Esophagus mucosa (tissue), 1 donor: ENCODE data around the gene MAFF. TPM values are rescaled to one million over a fixed set of nuclear protein-coding genes. Genes with fewer than 3 reads are reported as not detected.
A peak's percentile ranks its signal among the peaks of the same experiment; 100 is the strongest.

Experiments
- ATAC-seq: fragments of 200-7000 bp; cut with Tn5 transposase; one replicate; pipeline ENCODE4 v1.9.1; 2020
- total RNA-seq: library from RNA; stranded (reverse); gene quantifications from one replicate; pipeline ENCODE4 v1.2.4, GENCODE V29; 2023
- donor health status: DM: yes; HTN: yes; CAD: no.

The MAFF gene
- total RNA-seq, 1 donor from 2014 or later: 35.6 TPM

DNA sequence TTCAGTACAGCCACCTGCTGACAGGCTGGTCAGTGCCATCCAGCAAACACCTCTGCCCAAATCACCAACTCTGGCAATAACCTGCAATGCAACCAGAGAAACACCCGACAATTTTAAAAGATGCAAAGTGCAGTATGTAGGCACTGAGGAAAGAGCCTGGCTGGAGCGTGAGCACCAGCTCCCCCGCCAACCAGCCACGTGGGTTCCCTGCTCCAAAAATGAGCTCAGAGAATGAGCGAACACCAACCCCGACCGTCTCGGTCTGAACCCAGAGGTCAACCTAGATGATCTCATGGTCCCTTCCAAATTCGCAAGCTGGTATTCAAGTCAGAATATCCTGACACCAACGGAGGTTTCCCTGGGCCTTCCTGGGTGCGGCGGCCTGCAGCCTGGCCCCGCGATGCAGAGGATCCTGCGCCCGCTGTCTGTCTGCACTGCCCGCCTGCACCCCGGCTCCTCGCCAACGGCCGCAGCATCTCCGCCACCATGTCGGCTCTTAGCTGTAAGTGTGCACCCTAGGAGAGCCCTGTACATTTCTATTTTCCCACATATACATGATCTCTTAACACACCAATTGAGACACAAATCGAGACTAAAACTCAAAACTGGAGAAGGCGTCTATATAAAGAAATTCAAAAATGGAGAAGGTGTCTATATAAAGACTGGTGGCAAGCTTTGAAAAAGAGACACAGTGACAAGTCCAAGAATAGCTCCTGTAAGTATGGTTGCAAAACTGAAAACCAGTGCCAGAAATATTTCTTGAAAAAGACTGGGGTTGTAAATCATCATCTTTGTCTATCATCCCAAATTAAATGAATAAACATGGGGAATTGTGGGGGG, 48.2 kb downstream of the MAFF start:
- no peak for ATAC-seq

DNA sequence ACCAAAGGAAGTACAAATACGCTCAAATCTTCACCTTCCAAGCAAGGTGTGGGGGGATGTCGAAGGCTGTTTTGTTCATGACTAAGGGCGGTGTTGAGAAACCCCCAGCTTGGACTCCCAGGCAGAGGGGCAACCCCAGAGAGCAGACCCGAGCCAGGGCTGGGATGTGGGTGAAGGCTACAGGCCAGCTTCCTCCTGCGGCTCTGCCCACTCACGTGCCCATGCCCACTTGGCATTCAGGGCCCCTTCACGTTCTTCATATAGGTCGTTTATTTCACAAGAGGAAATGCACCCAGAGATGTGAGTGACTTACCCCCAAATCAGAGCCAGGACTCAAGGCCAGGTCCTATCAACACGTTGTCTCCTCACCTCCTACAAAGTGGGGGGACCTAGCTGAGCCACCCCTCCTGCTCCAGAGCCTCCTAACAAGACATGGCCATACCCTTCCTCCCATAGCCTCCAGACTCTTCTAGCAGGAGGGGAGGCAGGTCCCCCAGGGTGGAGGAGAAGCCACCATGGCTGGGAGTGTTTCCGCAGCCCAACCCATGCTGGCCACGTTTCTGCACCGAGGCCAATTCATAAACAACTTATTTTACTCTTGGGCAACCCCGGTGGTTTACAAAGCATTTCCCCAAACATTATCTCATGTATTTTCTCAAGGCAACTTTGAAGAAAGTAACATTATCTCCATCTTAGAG, 49.0 kb downstream of the MAFF start:
- ATAC-seq: no peak

DNA sequence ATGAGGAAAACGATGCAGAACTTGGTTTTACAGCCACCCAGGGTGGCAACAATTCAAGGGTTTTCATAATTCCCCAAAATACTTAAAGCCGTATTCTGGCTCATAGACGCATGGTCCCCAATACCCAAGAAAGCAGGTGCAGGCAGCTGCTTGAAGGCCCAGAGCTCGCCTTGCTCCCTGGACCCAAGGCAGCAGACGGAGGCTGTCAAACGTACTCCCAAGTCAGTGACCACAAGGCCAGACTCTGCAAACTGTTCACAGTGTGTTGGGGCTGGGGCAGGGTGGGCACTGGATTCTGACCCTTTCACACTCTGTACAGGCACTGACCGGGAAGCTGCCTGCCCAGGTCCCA, 49.5 kb downstream of the MAFF start:
- ATAC-seq: no peak

DNA sequence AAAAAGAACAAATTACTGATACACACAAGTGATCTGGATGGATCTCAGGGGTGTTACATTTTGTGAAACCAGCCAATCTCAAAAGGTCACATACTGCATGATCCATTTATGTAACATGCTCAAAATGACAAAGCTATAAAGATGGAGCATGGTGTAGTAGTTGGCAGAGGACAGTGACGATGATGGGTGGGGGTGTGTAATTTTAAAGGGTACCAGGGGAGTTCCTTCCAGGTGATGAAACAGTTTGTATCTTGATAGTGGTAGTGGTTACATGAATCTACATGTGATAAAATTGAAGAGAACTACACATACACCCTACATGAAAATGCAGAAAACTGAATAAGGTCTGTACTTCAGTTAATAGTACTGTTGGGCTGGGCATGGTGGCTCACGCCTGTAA, 53.9 kb downstream of the MAFF start:
- no peak for ATAC-seq

DNA sequence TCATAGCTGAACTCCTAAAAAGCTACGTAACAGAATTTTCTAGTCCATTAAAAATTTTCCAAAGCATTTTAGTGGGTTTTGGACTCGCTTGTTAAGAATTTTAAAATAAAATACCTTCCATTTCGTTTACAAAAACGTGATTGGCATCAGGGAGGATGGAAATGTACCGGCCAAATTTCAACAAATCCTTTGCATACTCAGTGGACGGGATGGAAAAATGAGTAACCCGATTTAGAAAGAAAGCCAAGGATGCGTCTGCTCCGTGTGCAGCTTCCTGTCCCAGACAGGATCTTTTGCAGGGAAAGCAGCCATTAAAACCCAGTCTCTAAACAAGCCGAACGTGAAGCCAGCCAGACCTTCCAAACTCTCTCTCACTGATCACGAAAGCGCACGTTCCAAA, 55.4 kb downstream of the MAFF start:
- no peak for ATAC-seq

- no peak for ATAC-seq
These were observed 56.0 kb downstream of the MAFF start for GRCh38 chr22:38257650-38258250.

DNA sequence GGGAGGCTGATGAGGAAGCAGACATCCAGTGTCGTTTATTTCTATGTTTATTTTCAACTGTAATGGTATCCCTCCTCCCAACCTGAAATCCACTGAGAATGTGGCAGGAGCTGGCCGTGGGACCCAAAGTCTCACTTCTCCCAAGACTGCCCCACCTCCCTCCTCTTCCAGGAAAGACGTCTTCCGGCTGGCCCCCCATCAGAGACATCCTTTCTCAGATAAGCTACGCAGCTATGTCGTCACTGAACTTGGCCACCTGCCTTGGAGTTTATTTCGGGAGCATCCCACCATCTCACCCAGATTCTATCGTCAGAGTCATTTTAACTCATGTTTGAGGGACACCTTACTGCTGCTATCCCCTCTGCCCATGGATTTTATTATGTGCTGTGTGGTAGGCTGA, 57.1 kb downstream of the MAFF start:
- no peak for ATAC-seq

GRCh38 chr22:38259370-38259769, 57.6 kb downstream of the MAFF start:
- ATAC-seq: no peak

DNA sequence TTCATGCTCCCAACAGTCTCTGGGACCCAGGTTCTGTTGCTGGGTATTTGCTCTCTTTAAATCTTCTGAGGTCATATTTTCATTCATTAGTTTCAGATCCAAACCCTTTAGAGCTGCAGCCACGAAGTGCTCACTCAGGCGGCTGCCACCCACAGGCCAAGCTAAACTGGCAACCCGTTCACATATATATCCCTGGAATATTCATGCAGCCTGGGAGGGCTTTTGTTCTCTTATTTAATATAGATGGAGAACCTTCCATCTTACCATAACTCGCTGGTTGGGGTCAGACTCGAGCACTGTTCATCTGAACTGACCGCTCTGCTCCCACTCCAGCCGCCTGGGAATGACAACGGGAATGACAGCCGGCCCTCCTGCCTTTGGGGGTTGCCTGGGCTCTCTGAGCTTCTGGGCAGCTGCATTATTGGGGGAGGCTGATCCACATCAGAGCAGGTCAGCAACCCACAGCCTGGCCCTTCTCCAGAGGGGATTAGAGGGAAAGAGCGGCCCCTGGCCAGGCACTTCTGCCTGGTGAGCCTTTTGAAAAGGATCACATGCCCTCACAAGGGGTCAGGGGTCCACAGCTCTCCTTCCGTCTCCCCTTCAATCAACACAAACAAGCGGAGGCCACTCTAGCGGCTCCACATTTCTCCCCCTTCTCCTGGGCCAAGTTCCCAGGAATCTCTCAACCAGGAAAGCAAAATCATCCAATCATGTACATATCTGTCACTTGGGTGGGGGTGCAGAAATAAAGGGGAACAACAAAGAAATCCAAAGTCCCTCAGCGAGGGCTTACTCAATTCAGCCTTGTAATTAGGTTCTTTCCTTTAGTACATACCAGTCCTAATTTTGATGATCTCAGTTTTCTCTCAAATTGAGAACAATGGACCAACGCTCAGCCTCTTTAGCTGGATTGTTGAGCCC, 59.2 kb downstream of the MAFF start:
- no peak for ATAC-seq

DNA sequence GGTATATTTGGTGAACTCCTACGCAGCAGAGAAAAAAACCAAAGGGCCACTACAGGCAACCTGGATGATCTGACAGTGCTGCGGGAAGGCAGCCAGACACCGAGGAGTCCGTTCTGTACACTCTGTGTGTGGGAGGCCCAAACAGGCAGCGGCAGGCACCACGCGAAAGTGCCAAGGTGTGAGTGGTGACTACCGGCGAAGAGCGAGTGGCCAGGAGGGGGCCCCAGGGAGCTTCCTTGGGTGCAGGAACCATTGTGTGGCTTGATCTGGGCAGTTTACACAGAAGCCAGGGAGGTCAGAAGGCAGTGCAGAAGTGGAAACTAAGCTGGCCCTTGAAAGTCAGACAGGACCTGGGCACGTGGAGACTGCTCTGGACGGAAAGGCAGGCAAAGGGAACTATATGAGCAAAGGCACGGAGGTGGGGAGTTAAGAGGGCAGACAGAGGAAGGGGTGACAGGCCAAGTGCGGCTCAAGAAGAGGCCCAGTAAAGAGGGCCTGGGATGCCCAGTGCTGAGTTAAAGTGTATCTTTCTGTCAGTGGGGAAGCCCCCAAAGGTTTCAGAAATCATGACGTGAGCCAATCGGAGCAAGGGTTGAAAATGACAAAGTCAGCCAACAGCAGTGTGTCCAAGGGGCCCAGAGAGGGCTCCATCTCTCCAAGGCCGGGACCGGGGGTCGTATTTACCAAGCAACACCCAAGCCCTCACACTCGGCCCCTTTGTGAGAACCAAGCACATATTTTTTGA, 60.4 kb downstream of the MAFF start:
- peak; percentile 84 for ATAC-seq

GRCh38 chr22:38264322-38264843, 62.6 kb downstream of the MAFF start:
- no peak for ATAC-seq

Other genes with a start within 250 kb of the MAFF start
- gene C22orf23, start 248.4 kb upstream of the MAFF start, total RNA-seq: not detected
- gene POLR2F, start 248.3 kb upstream of the MAFF start, total RNA-seq: 67.8 TPM
- 0.44 TPM for gene SOX10, start 217.4 kb upstream of the MAFF start, total RNA-seq
- 22.6 TPM for gene PICK1, start 144.6 kb upstream of the MAFF start, total RNA-seq
- gene SLC16A8, start 117.8 kb upstream of the MAFF start, total RNA-seq: 0.24 TPM
- gene BAIAP2L2, start 91.3 kb upstream of the MAFF start, total RNA-seq: 4.5 TPM
- gene PLA2G6, start 20.2 kb upstream of the MAFF start, total RNA-seq: 12.8 TPM
- 22.6 TPM for gene TMEM184B, start 71.0 kb downstream of the MAFF start, total RNA-seq
- 71.0 TPM for gene CSNK1E, start 115.4 kb downstream of the MAFF start, total RNA-seq